ENCODE measurements around the gene NOL9. TPM values are rescaled to one million over a fixed set of nuclear protein-coding genes. Genes with fewer than 3 reads are reported as not detected.

The NOL9 gene
- total RNA-seq, 1 experiment from 2014 or later: 49.2 TPM

GRCh38 chr1:6535214-6535613, 19.1 kb downstream of the NOL9 start:
- DNase-seq (ENCODE audit: unreplicated experiment): no peak
- Mint-ChIP-seq H3K27me3 (ENCODE audit: insufficient read depth, unreplicated experiment) (no peaks in the 10 kb centered on the region), H3K27ac (ENCODE audit: low read depth, unreplicated experiment) (no peak overlapping the region), H3K36me3 (ENCODE audit: insufficient read depth, unreplicated experiment) (peaks cover 66% of the 10 kb centered on the region), H3K4me3 (ENCODE audit: unreplicated experiment) (no peak overlapping the region), H3K9me3 (ENCODE audit: unreplicated experiment) (no peaks in the 10 kb centered on the region), H3K4me1 (ENCODE audit: insufficient read depth, unreplicated experiment) (no peaks in the 10 kb centered on the region)
- POLR2A ChIA-PET: interaction anchor here (0.7 kb wide), 1 partner anchor 67 kb away, joined by 4 read pairs; no protein-coding TSS in a partner anchor
- CTCF ChIA-PET: interaction anchor here (1.2 to 3.1 kb wide), 4 partner anchors 12 to 19 kb away, joined by 6 to 17 read pairs (median 7); partner anchors contain the start of genes NOL9 and TAS1R1
- no peak for TF ChIP-seq CTCF (IDR thresholded peaks at IDR 0.05; ENCODE audit: unreplicated experiment)
- intact Hi-C loops (cut with micrococcal nuclease): no loop called here
- no TSS peak for BruUV-seq (replicated peaks)

GRCh38 chr1:6534248-6534822, 20.0 kb downstream of the NOL9 start:
- ChIA-PET CTCF (interaction anchor here (1.2 to 2.2 kb wide), 3 partner anchors 11 to 20 kb away, joined by 6 to 8 read pairs (median 6); partner anchors contain the start of genes NOL9 and TAS1R1), POLR2A (interaction anchor here (0.7 kb wide), 1 partner anchor 85 kb away, joined by 3 read pairs; no protein-coding TSS in a partner anchor)
- no peaks in the 10 kb centered on the region for H3K9me3 Mint-ChIP-seq (ENCODE audit: unreplicated experiment)
- no peak for TF ChIP-seq CTCF (IDR thresholded peaks at IDR 0.05; ENCODE audit: unreplicated experiment)
- intact Hi-C loops (cut with micrococcal nuclease): no loop called here
- H3K27ac Mint-ChIP-seq (ENCODE audit: low read depth, unreplicated experiment): no peak overlapping the region
- peaks cover 68% of the 10 kb centered on the region for H3K36me3 Mint-ChIP-seq (ENCODE audit: insufficient read depth, unreplicated experiment)
- H3K27me3 Mint-ChIP-seq (ENCODE audit: insufficient read depth, unreplicated experiment): no peaks in the 10 kb centered on the region
- no peak overlapping the region for H3K4me3 Mint-ChIP-seq (ENCODE audit: unreplicated experiment)
- no TSS peak for BruUV-seq (replicated peaks)
- H3K4me1 Mint-ChIP-seq (ENCODE audit: insufficient read depth, unreplicated experiment): no peaks in the 10 kb centered on the region
- DNase-seq (ENCODE audit: unreplicated experiment): no peak

GRCh38 chr1:6531996-6532395, 22.3 kb downstream of the NOL9 start:
- H3K36me3 Mint-ChIP-seq (ENCODE audit: insufficient read depth, unreplicated experiment): peaks cover 84% of the 10 kb centered on the region
- intact Hi-C loops (cut with micrococcal nuclease): no loop called here
- ChIA-PET CTCF (interaction anchor here (0.5 to 2.0 kb wide), 3 partner anchors 9 to 26 kb away, joined by 3 to 6 read pairs (median 4); partner anchors contain the start of gene TAS1R1), POLR2A (no interaction called here)
- H3K27me3 Mint-ChIP-seq (ENCODE audit: insufficient read depth, unreplicated experiment): no peaks in the 10 kb centered on the region
- DNase-seq (ENCODE audit: unreplicated experiment): no peak
- TF ChIP-seq CTCF (IDR thresholded peaks at IDR 0.05; ENCODE audit: unreplicated experiment): no peak
- BruUV-seq (replicated peaks): no TSS peak
- no peak overlapping the region for H3K27ac Mint-ChIP-seq (ENCODE audit: low read depth, unreplicated experiment)
- H3K9me3 Mint-ChIP-seq (ENCODE audit: unreplicated experiment): no peaks in the 10 kb centered on the region
- no peaks in the 10 kb centered on the region for H3K4me1 Mint-ChIP-seq (ENCODE audit: insufficient read depth, unreplicated experiment)
- H3K4me3 Mint-ChIP-seq (ENCODE audit: unreplicated experiment): no peak overlapping the region

- POLR2A ChIA-PET: no interaction called here
- no peaks in the 10 kb centered on the region for H3K4me1 Mint-ChIP-seq (ENCODE audit: insufficient read depth, unreplicated experiment)
- H3K27ac Mint-ChIP-seq (ENCODE audit: low read depth, unreplicated experiment): no peak overlapping the region
- BruUV-seq (replicated peaks): no TSS peak
- intact Hi-C loops (cut with micrococcal nuclease): no loop called here
- DNase-seq (ENCODE audit: unreplicated experiment): no peak
- CTCF ChIA-PET: interaction anchor here (0.6 to 2.0 kb wide), 2 partner anchors 24 to 114 kb away, joined by 3 to 6 read pairs; partner anchors contain the start of gene TAS1R1
- H3K36me3 Mint-ChIP-seq (ENCODE audit: insufficient read depth, unreplicated experiment): peaks cover 93% of the 10 kb centered on the region
- TF ChIP-seq CTCF (IDR thresholded peaks at IDR 0.05; ENCODE audit: unreplicated experiment): no peak
- H3K9me3 Mint-ChIP-seq (ENCODE audit: unreplicated experiment): no peaks in the 10 kb centered on the region
- H3K4me3 Mint-ChIP-seq (ENCODE audit: unreplicated experiment): no peak overlapping the region
- no peaks in the 10 kb centered on the region for H3K27me3 Mint-ChIP-seq (ENCODE audit: insufficient read depth, unreplicated experiment)
Measured at GRCh38 chr1:6530504-6531160, 23.7 kb downstream of the NOL9 start.
